ENCODE data around the gene C1orf159.

C1orf159 gene

DNA sequence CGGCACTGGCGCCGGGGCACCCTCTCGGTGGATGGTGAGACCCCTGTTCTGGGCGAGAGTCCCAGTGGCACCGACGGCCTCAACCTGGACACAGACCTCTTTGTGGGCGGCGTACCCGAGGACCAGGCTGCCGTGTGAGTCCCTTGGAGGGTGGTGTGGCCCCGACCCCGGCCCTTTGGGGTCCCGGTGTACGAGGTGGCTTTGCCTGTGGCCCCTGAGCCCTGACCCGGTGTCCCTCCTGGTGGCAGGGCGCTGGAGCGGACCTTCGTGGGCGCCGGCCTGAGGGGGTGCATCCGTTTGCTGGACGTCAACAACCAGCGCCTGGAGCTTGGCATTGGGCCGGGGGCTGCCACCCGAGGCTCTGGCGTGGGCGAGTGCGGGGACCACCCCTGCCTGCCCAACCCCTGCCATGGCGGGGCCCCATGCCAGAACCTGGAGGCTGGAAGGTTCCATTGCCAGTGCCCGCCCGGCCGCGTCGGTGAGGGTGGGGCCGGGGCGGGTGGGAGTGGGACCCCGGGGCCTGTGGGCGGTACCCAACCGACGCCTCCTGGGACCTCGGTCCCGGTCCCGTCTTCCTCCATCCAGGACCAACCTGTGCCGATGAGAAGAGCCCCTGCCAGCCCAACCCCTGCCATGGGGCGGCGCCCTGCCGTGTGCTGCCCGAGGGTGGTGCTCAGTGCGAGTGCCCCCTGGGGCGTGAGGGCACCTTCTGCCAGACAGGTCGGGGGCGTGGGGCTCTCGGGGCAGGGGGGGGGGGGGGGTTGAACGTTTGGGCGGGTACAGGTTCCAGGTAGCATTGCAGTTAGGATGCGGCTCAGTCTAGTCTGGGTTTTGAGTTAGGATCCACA is 66.3 kb downstream of the C1orf159 start:
- no peak for DNase-seq

DNA sequence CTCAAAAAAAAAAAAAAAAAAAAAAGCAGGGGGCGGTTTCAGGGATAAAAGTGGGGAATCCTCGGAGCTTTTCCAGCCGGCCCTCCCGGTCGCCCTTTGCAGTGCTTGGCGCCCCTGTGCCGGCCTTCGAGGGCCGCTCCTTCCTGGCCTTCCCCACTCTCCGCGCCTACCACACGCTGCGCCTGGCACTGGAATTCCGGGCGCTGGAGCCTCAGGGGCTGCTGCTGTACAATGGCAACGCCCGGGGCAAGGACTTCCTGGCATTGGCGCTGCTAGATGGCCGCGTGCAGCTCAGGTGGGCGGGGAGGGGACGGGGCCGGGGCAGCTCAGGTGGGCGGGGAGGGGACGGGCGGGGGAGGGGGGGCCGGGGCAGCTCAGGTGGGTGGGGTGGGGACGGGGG is 67.1 kb downstream of the C1orf159 start:
- no peak for DNase-seq

DNA sequence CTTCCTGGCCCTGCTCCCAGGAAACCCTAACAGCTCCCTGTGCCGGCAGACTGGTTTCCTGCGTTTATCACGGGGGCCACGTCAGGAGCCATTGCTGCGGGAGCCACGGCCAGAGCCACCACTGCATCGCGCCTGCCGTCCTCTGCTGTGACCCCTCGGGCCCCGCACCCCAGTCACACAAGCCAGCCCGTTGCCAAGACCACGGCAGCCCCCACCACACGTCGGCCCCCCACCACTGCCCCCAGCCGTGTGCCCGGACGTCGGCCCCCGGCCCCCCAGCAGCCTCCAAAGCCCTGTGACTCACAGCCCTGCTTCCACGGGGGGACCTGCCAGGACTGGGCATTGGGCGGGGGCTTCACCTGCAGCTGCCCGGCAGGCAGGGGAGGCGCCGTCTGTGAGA is 67.9 kb downstream of the C1orf159 start:
- DNase-seq = no peak

DNA sequence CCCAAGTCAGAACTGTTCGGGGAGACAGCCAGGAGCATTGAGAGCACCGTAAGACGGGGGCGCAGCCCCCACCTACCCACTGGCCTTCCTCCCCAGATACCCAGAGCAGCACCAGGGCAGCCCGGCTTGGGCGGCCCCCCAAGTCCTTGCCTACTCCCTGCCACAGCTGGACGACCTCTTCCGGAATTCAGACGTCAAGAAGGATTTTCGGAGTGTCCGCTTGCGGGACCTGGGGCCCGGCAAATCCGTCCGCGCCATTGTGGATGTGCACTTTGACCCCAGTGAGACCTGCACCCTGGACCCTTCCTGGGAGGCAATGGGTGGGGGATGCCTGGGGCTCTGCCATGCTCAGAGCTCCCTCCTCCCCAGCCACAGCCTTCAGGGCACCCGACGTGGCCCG is 68.5 kb downstream of the C1orf159 start:
- no peak for DNase-seq

DNA sequence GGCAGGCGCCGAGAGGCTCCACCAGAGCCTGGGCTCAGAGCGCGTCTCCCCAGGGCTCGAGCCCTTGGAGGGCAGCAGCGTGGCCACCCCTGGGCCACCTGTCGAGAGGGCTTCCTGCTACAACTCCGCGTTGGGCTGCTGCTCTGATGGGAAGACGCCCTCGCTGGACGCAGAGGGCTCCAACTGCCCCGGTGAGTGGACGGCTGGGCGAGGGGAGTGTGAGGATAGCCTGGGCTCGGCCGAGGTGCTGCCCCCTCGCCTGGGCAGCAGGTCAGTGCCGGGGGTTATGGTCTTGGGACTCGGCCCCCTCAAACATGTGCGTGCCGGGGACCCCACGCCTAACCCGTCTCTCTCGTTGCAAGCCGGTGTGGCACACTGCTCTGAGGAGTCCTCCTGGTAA is 69.1 kb downstream of the C1orf159 start:
- DNase-seq = no peak

DNA sequence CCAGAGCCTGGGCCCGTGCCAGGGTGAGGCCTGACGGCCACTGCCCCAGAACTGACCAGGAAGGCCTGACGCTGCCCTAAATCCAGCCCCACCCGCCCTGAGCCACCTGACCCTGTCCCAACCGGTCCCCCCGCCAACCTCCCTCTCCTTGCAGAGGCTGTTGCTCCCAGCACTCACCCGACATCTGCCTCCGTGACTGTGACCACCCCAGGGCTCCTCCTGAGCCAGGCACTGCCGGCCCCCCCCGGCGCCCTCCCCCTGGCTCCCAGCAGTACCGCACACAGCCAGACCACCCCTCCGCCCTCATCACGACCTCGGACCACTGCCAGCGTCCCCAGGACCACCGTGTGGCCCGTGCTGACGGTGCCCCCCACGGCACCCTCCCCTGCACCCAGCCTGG is 69.6 kb downstream of the C1orf159 start:
- no peak for DNase-seq

DNA sequence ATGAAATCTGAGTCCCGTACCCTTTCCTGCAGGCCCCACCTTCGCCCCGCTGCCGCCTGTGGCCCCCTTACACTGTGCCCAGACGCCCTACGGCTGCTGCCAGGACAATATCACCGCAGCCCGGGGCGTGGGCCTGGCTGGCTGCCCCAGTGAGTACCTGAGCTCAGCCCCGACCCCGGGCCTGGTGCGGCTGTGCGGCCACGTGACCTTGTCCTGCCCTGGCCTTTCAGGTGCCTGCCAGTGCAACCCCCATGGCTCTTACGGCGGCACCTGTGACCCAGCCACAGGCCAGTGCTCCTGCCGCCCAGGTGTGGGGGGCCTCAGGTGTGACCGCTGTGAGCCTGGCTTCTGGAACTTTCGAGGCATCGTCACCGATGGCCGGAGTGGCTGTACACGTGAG is 70.8 kb downstream of the C1orf159 start:
- DNase-seq = no peak

DNA sequence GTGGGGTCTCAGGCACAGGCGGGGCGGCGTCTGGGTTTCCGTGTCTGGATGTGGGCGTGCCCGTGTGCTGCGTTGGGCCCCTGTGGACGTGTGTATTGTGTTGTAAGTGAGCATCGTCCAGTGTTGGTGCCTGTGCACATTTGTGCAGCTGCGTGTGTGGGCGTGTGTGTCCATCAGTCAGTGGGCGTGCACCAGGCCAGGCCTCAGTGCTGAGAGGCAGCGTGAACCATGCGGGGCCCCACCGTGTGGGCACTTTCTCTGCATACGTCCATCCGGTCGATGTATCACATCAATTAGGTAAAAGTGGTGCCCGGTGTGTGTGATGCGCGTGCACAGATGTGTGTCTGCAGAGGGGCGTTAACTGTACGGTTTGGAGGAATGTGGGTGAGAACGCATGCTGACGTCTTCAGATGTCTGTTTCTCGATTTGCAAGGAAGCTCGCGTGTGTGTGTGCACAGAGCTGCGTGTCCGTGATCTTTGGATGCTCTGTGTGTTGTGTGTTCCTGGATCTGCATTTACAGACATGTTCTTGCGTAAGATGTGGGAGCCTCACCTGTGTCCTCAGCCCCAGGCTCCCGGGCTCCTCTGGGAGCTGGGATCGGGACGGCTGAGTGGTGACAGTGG is 71.3 kb downstream of the C1orf159 start:
- no peak for DNase-seq

DNA sequence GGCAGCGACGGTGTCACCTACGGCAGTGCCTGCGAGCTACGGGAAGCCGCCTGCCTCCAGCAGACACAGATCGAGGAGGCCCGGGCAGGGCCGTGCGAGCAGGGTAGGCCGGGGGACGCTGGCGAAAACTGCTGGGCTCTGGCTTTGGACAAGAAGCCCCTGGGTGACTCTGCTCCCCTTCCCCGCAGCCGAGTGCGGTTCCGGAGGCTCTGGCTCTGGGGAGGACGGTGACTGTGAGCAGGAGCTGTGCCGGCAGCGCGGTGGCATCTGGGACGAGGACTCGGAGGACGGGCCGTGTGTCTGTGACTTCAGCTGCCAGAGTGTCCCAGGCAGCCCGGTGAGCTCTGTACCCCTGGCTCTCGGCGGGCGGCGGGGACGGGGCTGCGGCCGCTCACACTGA is 72.0 kb downstream of the C1orf159 start:
- DNase-seq = no peak

DNA sequence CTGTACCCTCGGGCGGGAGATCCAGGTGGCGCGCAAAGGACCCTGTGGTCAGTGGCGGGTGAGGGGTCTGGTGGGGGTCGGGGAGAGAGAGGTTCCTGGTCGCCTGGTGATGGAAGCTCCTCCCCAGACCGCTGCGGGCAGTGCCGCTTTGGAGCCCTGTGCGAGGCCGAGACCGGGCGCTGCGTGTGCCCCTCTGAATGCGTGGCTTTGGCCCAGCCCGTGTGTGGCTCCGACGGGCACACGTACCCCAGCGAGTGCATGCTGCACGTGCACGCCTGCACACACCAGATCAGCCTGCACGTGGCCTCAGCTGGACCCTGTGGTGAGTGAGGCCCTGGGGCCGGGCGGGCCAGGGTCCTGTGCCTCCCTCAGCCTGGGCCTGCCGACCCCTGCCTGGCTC is 72.5 kb downstream of the C1orf159 start:
- no peak for DNase-seq

DNA sequence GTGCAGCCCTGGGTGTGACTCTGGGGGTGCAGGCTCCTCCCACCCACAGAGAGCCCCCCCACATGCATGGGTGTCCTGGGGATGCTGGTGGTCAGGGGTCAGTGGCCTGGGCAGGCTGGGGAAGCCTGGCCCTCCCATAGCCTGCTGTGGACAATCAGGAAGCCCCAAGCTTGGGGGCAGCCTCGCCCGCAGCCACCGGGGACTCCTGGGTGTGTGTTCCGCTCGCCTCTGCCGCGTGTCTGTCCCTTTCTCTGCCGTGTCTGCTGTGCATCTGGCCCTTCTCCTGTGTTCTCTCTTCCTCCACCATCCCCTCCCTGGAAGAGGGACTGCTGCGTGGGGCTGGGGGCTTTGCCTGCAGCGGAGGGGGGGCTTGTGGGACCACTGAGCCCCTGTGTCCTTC is 73.1 kb downstream of the C1orf159 start:
- DNase-seq = no peak

DNA sequence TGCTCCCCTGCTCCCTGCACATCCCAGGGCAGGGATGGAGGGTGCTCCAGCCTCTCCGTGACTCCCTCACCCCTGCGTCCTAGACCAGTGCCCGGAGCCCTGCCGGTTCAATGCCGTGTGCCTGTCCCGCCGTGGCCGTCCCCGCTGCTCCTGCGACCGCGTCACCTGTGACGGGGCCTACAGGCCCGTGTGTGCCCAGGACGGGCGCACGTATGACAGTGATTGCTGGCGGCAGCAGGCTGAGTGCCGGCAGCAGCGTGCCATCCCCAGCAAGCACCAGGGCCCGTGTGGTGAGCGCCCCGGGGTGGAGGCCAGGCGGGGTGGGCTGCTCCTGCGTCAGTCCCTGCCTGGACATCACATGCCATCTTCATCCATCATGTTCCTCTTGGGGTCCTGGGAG is 74.0 kb downstream of the C1orf159 start:
- DNase-seq = no peak

DNA sequence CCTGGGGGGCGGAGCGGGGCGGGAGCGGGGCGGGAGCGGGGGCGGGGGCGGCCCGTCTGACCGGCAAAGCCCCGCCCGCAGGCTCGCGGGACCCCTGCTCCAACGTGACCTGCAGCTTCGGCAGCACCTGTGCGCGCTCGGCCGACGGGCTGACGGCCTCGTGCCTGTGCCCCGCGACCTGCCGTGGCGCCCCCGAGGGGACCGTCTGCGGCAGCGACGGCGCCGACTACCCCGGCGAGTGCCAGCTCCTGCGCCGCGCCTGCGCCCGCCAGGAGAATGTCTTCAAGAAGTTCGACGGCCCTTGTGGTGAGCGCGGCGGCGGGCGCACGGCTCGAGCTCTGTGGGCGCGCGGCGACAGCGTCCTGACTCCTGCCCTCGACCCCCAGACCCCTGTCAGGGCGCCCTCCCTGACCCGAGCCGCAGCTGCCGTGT is 74.8 kb downstream of the C1orf159 start:
- DNase-seq = no peak

DNA sequence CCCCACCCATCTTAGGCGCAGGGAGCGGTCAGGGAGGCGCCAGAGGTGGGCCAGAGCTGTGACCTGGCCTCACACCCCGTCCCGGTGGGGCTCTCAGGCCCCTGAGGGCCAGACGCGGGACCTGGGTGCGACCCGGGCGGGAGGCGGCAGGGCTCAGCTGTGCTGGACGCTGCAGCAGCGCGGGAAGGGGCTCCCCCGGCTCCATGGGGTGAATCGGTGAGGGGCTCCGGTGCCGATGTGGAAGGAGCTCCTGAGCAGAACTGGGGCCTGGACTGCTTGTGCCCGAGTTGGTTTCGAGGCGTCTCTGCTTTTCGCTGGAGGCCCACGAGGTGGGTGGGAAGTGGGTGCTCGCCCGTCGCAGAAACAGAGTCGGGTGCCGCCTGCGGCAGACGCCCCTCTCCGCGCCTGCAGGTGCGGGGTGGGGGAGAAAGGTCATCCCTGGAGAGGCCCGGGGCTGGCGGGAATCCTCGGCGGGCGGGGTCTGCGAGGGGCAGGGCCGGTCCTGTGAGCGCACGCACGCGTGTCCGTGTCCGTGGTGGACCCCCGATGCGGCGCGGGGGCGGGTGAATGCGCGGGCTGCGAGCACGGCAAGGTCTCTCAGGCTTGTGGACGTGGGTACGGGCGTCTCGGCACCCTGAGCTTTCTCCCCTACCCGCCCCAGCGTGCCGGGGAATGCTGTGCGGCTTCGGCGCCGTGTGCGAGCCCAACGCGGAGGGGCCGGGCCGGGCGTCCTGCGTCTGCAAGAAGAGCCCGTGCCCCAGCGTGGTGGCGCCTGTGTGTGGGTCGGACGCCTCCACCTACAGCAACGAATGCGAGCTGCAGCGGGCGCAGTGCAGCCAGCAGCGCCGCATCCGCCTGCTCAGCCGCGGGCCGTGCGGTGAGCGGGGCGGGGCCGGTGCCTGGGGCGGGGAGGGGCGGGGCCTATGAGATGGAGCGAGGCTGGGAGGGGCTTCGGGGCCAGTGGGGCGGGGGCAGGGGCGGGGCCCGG is 75.6 kb downstream of the C1orf159 start:
- DNase-seq = no peak

DNA sequence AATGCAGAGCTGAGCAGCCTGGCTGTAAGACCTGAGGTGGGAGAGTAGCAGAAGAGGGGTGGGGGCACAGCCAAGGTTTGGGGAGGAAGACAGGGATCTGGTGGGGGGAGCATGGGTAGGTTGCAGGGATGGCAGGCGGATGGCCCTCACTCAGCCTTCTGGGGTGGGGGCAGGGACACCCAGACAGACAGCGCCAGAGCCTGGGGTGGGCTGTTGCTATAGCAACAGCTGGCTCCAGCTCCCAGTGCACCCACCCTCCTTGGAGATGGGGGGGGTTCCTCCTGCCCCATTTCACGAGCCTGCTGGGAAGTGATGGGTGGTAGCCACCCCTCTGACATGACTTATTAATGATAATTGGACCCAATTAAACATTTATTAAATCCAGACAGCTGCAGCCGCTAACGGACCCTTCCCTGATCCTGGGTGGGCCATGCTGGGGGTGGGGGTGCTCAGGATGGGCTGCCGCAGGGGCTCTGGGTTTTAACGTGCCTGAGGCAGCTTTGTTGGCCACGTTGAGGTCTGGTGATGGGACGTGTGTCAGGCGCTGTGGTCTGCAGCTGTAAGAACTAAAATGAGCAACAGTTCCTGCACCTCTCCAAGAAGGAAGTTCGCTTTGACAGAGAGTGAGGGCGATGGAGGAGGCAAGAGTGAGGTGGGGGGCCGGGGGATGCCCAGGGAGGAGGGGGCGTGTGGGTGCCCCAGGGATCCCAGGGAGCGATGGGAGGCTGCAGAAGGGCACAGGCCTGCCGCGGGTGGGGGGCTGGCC is 76.6 kb downstream of the C1orf159 start:
- DNase-seq = no peak

DNA sequence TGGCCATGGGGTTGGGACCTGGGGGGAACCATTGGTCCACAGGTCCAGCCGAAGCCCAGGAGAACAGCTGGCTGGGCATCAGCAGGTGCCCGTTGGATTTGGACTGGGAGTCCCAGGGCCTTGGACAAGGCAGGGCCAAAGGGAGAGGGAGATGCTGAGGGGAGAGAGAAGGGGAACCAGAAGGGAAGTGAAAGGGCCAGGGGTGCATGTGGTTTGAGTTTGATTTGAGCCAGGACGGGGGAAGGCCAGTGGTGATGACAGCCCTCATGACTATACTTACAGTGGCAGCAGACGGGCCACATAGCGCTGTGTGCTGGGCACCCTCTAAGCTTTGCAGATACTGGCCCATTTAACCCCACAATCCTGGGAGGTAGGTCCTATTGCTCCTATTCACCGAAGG is 77.2 kb downstream of the C1orf159 start:
- no peak for DNase-seq

DNA sequence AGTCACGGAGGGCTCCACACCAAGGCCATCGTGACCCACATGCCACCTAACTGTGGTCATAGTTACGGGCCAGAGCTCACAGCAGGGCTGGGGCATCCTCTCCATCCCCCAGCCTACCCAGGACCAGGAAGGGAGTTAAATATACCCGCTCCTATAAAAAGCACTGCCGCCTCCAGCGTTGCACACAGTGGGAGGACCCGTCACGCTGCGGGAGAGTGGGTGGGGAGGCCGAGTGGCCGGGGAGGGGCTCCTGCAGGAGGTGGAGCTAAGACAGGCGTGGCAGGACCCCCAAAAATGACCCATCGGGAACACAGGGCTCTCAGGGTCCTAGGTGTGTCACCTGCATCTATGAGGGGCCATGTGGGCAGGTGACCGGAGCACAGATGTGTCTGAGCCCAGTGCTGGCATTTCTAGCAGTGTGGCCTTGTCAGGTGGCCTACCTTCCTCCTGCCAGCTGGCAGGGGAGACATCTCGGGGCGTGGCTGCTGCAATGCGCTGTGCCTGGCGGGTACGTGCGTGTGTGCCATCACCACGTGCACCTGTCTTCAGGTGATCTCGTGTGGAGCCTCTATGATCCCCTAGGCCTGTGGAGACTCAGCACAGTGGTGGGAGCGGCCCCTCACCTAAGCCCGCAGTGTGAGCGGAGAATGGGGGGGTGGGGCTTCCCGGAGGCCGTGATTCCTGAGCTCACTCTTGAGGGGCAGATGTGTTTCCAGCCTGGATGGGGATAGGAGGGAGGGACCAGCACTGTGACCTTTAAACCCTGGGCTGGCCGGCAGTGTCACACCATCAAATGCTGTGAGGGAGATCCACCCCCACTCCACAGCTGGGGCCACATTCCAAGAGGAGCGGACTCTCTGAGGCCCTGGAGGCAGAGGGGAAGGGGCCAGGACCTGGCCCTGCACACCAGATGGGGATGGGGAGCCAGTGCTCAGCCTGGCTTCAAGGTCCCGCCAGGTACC is 78.2 kb downstream of the C1orf159 start:
- no peak for DNase-seq

DNA sequence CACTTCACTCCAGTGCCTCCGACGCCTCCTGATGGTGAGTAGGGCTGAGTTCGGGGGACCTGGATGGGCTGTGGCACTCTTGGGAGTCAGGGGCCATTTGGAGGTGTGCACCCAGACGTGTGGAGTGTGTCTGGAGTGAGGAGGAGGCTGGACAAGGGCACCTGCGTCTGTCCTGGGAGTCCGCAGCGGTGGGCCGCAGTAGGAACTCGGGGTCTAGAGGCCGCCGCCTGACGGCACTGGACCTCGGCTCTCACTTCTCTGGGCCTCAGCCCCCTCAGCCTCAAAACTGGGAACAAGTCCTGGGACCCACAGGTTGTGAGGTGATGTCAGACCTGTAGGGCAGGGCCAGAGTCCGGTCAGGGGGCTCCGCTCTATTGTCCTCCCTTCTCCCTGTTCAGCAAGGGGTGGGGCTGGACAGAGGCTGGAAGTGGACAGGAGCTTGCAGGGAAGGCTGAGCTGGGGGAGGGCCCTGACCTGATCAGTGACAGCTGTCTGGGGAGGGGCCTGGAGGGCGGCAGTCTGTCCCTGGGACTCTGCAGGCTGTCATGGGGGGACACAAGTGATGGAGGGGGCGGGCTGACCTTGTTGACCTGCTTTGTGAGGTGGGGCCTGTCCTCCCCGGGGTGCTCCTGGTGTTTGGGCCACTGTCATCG is 80.5 kb downstream of the C1orf159 start:
- DNase-seq = no peak

DNA sequence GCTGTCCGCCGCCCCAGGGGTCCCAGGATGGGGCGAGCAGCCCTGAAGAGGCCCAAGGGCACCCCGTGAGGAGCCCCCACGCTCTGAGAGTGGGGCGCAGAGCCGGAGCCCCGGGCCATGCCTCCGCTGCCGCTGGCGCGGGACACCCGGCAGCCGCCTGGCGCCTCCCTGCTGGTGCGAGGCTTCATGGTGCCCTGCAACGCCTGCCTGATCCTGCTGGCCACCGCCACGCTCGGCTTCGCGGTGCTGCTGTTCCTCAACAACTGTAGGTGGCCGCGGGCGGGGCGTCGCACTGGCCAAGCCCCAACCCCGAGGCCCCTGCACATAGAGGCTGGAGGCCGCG is 81.5 kb downstream of the C1orf159 start:
- DNase-seq = no peak

DNA sequence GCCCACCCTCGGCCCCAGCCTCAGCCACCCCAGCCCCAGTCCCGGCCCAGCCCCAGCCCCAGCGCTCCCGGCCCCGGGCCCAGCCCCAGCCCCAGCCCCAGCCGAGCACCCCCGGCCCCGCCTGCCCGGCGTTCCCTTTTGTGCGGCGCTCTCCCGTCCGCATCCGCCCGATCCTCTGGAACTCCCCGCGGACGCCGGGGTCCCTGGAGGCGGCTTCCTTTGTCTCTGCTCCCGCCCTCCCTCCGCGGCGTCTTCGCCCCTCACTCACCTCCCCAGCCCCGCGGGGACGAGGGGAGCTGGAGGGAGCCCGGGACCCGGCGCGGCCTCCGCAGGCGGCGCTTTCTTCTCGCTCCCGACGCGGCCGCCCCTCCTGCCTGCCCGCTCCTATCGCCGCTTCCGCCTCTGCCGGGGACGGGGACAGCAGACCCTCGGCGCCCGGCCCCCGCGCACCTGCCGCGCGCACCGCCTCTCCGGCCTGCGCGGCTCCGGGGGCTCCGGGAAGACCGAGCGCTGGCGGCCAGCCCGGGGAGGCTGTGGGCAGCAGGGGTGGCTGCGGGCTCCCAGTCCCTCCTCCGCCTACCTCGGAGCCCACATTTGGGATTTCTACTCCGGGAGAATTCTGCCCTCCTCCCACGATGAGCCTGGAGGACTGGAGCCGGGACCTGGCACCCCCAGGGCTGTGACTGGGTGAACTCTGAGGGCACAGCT is 82.0 kb downstream of the C1orf159 start:
- DNase-seq = no peak
